CD4-positive, alpha-beta T cell (primary cell): ENCODE data around the gene VAMP4. TPM values are rescaled to one million over a fixed set of nuclear protein-coding genes. Genes with fewer than 3 reads are reported as not detected.

Experiments
- ATAC-seq: fragments of 200-7000 bp; cut with Tn5 transposase; one replicate; pipeline ENCODE4 v1.10.0; 2022; ENCODE audit warnings: mild to moderate bottlenecking; ENCODE audit not compliant: poor library complexity
- CTCF ChIA-PET: fragments of 350-600 bp; sonication (Branson Sonifier 250); formaldehyde crosslinking; loops from one replicate; lab custom pipeline; 2021; ENCODE audit warnings: antibody characterized with exemption, inconsistent platforms; lab: Charles Lee
- POLR2A ChIA-PET: fragments of 350-600 bp; sonication (Branson Sonifier 250); formaldehyde crosslinking; loops from one replicate; lab custom pipeline; 2021; ENCODE audit warnings: antibody characterized with exemption, inconsistent platforms; lab: Charles Lee
- DNase-seq, 14 experiments: peaks; one replicate each; pipeline ENCODE4 v3.0.0-alpha.2; 2013 to 2020; ENCODE audit warnings: mixed read lengths in 2 of 14
- H3K27ac ChIP-seq, 2 donors: one replicate each; pipeline versions ENCODE4 v1.5.1 to v1.7.0; 2013; ENCODE audit warnings: low read length in 2 of 2, low read depth in 1 of 2, mild to moderate bottlenecking in 1 of 2
- H3K27me3 ChIP-seq, 2 experiments: 1 replicate in 1 of 2; 2 replicates in 1 of 2; pipeline versions ENCODE4 v1.6.1 to v1.7.0; 2013; ENCODE audit warnings: low read length in 2 of 2, control low read depth in 1 of 2, mild to moderate bottlenecking in 1 of 2, moderate library complexity in 1 of 2; ENCODE audit not compliant: insufficient read depth in 2 of 2, control insufficient read depth in 1 of 2
- H3K36me3 ChIP-seq: one replicate; pipeline ENCODE4 v1.6.1; 2013; ENCODE audit warnings: low read length, control low read depth; ENCODE audit not compliant: insufficient read depth
- H3K4me1 ChIP-seq: one replicate; pipeline ENCODE4 v1.6.1; 2013; ENCODE audit warnings: low read length, control low read depth; ENCODE audit not compliant: insufficient read depth
- H3K4me3 ChIP-seq: one replicate; pipeline ENCODE4 v1.5.1; 2013; ENCODE audit warnings: mild to moderate bottlenecking, low read length, moderate library complexity
- H3K9me3 ChIP-seq, 2 experiments: 1 replicate in 1 of 2; 2 replicates in 1 of 2; pipeline versions ENCODE4 v1.6.1 to v1.7.0; 2013; ENCODE audit warnings: low read length in 2 of 2, mild to moderate bottlenecking in 2 of 2, control low read depth in 1 of 2, moderate library complexity in 1 of 2; ENCODE audit not compliant: control insufficient read depth in 1 of 2, insufficient read depth in 1 of 2
- H3K27ac Mint-ChIP-seq: one replicate; pipeline ENCODE4 v1.8.0; 2020; ENCODE audit warnings: mixed read lengths
- H3K27me3 Mint-ChIP-seq: one replicate; pipeline ENCODE4 v1.8.0; 2021; ENCODE audit warnings: mixed read lengths
- H3K36me3 Mint-ChIP-seq: one replicate; pipeline ENCODE4 v1.8.0; 2021; ENCODE audit warnings: low read depth, mixed read lengths
- H3K4me1 Mint-ChIP-seq: one replicate; pipeline ENCODE4 v1.8.0; 2021; ENCODE audit warnings: low read depth, mixed read lengths
- H3K4me3 Mint-ChIP-seq: one replicate; pipeline ENCODE4 v1.8.0; 2020; ENCODE audit warnings: mild to moderate bottlenecking, mixed read lengths
- H3K9me3 Mint-ChIP-seq: one replicate; pipeline ENCODE4 v1.8.0; 2020; ENCODE audit warnings: mixed read lengths
- intact Hi-C, 2 experiments: fragments of 100-400 bp; cut with DNase I in 1 of 2; cut with micrococcal nuclease in 1 of 2; formaldehyde crosslinking; loops; one replicate each; pipeline versions ENCODE4 v1.15.1 to v1.9.0; 2023 to 2025; cut with DNase I, micrococcal nuclease
- total RNA-seq, 174 experiments: library from RNA in 2 of 174; stranded (reverse) in 2 of 174; gene quantifications; one replicate each; pipeline ENCODE4 v1.2.3 and lab custom pipeline; 2021 to 2026
- TF ChIP-seq, protein P1 (sequence below): fragments of 200-600 bp; IDR thresholded peaks from one replicate; pipeline ENCODE4 v1.8.0; 2022; ENCODE audit warnings: antibody characterized with exemption, mild to moderate bottlenecking

VAMP4 gene
- total RNA-seq, 2 experiments from 2014 or later = 8.1 to 12.1 TPM

DNA sequence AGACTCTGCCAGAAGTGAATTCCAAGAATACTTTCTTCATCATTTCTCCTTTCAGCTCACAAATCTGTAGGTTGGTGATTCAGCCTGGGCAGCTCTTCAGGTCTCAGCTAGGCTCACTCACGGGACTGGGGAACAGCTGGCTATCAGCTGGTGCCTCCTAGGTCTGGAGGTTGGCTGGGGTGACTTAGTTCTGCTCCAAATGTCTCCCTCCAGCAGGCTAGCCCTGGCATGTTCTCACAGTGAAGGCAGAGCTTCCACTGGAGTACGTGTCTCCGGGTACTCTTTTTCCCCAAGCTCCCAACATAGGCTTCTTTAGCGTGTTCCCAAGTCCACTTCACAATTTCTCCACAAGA, 12.5 kb upstream of the VAMP4 start:
- no peaks in the 10 kb centered on the region for H3K36me3 ChIP-seq
- no peak overlapping the region for H3K4me3 ChIP-seq
- Mint-ChIP-seq H3K4me1 (no peaks in the 10 kb centered on the region), H3K4me3 (no peak overlapping the region), H3K9me3 (no peaks in the 10 kb centered on the region), H3K27me3 (peaks cover 19% of the 10 kb centered on the region), H3K27ac (no peak overlapping the region), H3K36me3 (no peaks in the 10 kb centered on the region)
- intact Hi-C loops = no loop called here
- no peak overlapping the region for H3K27ac ChIP-seq
- POLR2A ChIA-PET = no interaction called here
- no peak for ATAC-seq
- TF ChIP-seq, protein P1, sequence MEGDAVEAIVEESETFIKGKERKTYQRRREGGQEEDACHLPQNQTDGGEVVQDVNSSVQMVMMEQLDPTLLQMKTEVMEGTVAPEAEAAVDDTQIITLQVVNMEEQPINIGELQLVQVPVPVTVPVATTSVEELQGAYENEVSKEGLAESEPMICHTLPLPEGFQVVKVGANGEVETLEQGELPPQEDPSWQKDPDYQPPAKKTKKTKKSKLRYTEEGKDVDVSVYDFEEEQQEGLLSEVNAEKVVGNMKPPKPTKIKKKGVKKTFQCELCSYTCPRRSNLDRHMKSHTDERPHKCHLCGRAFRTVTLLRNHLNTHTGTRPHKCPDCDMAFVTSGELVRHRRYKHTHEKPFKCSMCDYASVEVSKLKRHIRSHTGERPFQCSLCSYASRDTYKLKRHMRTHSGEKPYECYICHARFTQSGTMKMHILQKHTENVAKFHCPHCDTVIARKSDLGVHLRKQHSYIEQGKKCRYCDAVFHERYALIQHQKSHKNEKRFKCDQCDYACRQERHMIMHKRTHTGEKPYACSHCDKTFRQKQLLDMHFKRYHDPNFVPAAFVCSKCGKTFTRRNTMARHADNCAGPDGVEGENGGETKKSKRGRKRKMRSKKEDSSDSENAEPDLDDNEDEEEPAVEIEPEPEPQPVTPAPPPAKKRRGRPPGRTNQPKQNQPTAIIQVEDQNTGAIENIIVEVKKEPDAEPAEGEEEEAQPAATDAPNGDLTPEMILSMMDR = no peak
- DNase-seq = no peak
- CTCF ChIA-PET = no interaction called here
- H3K9me3 ChIP-seq = no peaks in the 10 kb centered on the region
- H3K27me3 ChIP-seq = no peaks in the 10 kb centered on the region
- H3K4me1 ChIP-seq = no peaks in the 10 kb centered on the region

DNA sequence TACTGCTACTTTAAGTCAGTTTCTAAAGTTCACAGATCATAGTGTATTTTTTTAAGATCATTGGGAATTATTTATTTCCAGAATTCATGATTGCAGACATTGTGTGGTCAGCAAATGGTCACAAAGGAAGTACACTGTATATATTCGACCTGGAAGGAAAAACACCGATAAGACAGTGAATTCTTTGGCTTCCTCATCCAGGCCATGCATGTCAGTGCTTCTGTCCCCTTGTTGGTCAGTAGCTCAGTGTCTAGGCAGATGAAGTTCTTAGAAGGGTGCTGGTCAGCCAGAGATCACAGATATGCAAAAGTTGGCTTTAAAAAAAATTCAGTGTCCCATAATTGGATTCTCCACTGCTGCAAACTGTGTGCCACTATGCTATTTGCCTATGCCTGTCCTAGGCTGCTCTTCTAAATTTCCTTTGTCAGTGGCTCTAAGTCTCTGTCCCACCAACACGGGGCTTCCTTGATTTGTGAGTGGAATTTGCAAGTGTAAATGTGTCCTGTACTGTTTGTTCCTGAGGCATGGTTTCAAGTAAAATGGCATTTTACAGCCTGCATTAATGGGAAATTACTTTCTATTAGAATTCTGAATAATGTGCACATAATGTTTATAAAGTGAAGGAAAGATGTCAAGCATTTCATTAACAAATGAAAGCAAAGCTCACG, 12.0 kb upstream of the VAMP4 start:
- Histone ChIP-seq H3K27ac (no peak overlapping the region), H3K27me3 (no peaks in the 10 kb centered on the region), H3K4me1 (no peaks in the 10 kb centered on the region), H3K4me3 (no peak overlapping the region), H3K9me3 (no peaks in the 10 kb centered on the region), H3K36me3 (no peaks in the 10 kb centered on the region)
- DNase-seq = no peak
- ATAC-seq = no peak
- Mint-ChIP-seq H3K27ac (no peak overlapping the region), H3K36me3 (no peaks in the 10 kb centered on the region), H3K9me3 (no peaks in the 10 kb centered on the region), H3K27me3 (peaks cover 19% of the 10 kb centered on the region), H3K4me1 (no peaks in the 10 kb centered on the region), H3K4me3 (no peak overlapping the region)
- ChIA-PET POLR2A (no interaction called here), CTCF (no interaction called here)
- TF ChIP-seq, protein P1 = no peak
- intact Hi-C loops = no loop called here

DNA sequence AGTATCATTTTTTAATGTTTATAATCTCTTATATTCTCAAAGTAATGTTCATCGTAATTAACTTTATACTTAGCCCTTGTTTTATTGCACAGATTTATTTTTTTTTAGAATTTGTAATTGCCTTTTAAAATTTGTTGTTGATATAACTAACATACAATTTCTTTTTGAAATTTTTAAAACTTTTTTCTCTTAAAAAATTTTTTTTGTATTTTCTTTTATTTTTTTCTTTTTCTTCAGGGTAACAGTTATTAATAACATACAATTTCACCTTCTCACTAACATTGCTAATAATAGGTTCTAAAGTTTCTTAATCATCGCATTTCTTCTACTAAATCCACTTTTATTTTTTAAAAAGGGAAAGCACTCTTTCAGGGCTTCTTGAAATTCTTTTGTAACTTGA, 11.3 kb upstream of the VAMP4 start:
- Histone ChIP-seq H3K27me3 (no peaks in the 10 kb centered on the region), H3K27ac (no peak overlapping the region), H3K4me3 (no peak overlapping the region), H3K4me1 (no peaks in the 10 kb centered on the region), H3K9me3 (no peaks in the 10 kb centered on the region), H3K36me3 (no peaks in the 10 kb centered on the region)
- intact Hi-C loops = no loop called here
- ATAC-seq = no peak
- ChIA-PET POLR2A (no interaction called here), CTCF (no interaction called here)
- TF ChIP-seq, protein P1 = no peak
- Mint-ChIP-seq H3K27me3 (peaks cover 19% of the 10 kb centered on the region), H3K9me3 (no peaks in the 10 kb centered on the region), H3K4me1 (no peaks in the 10 kb centered on the region), H3K27ac (no peak overlapping the region), H3K36me3 (no peaks in the 10 kb centered on the region), H3K4me3 (no peak overlapping the region)
- no peak for DNase-seq
